ENCODE measurements around the gene TBATA. TPM values are rescaled to one million over a fixed set of nuclear protein-coding genes. Genes with fewer than 3 reads are reported as not detected.

Gene TBATA
- total RNA-seq (not detected), polyA plus RNA-seq (ENCODE audit: insufficient read depth in 1 of 8, insufficient read length in 8 of 8, low replicate concordance in 1 of 8) (under 1 TPM in 3 of 8 donors, not detected in 5; 0.08 to 0.21 (median 0.09) TPM)
- long read RNA-seq, donor 1, result 0 reads
- long read RNA-seq, donor 2, result 0 reads
- long read RNA-seq, donor 3, result 0 reads
- long read RNA-seq, donor 4, result 0 reads
- long read RNA-seq, donor 5, result 0 reads
- long read RNA-seq, donor 6, result 0 reads
- long read RNA-seq, donor 7, result 0 reads
- long read RNA-seq, donor 8, result 0 reads
- long read RNA-seq, donor 9, result 0 reads
- long read RNA-seq, donor 10, result 0 reads
- long read RNA-seq, donor 11, result 0 reads

- WGBS (ENCODE audit: insufficient coverage), result 57% methylated on average over 1 of the region's 4 CpGs
- H3K4me3 ChIP-seq (ENCODE audit: low read length), result no peak within 1 kb of the TSS
- no peaks in the 10 kb centered on the region for H3K36me3 ChIP-seq (ENCODE audit: control insufficient read depth, insufficient read depth, low read length)
- no peak within 1 kb of the TSS for H3K27ac ChIP-seq (ENCODE audit: low read length)
- H3K27me3 ChIP-seq (ENCODE audit: control insufficient read depth, insufficient read depth, low read length), result no peaks in the 10 kb centered on the region
- no peak for DNase-seq
- H3K4me1 ChIP-seq (ENCODE audit: control insufficient read depth, insufficient read depth, low read length), result peaks cover 14% of the 10 kb centered on the region
- H3K9me3 ChIP-seq (replicated peaks; ENCODE audit: control insufficient read depth, low read depth, low read length), result no peaks in the 10 kb centered on the region
These were observed at the start of gene TBATA for GRCh38 chr10:70785190-70785589. TSS of gene TBATA (minus strand) at chr10:70785377. CDS start at chr10:70783379, 1,998 bp downstream.

GRCh38 chr10:70834441-70835151, 49.4 kb upstream of the TBATA start:
- Histone ChIP-seq H3K4me3 (ENCODE audit: low read length) (no peak overlapping the region), H3K4me1 (ENCODE audit: control insufficient read depth, insufficient read depth, low read length) (peaks cover 9% of the 10 kb centered on the region), H3K9me3 (replicated peaks; ENCODE audit: control insufficient read depth, low read depth, low read length) (peaks cover 2% of the 10 kb centered on the region), H3K36me3 (ENCODE audit: control insufficient read depth, insufficient read depth, low read length) (peaks cover 8% of the 10 kb centered on the region), H3K27me3 (ENCODE audit: control insufficient read depth, insufficient read depth, low read length) (no peaks in the 10 kb centered on the region), H3K27ac (ENCODE audit: low read length) (no peak overlapping the region)
- WGBS (ENCODE audit: insufficient coverage), result 80% methylated on average over 4 of the region's 7 CpGs
- no peak for DNase-seq

- no peak for DNase-seq
- Histone ChIP-seq H3K4me3 (ENCODE audit: low read length) (no peak overlapping the region), H3K27ac (ENCODE audit: low read length) (no peak overlapping the region), H3K36me3 (ENCODE audit: control insufficient read depth, insufficient read depth, low read length) (peaks cover 8% of the 10 kb centered on the region), H3K4me1 (ENCODE audit: control insufficient read depth, insufficient read depth, low read length) (peaks cover 10% of the 10 kb centered on the region), H3K9me3 (replicated peaks; ENCODE audit: control insufficient read depth, low read depth, low read length) (peaks cover 2% of the 10 kb centered on the region), H3K27me3 (ENCODE audit: control insufficient read depth, insufficient read depth, low read length) (no peaks in the 10 kb centered on the region)
- WGBS (ENCODE audit: insufficient coverage), result 77% methylated on average over 3 of the region's 5 CpGs
These were observed 48.8 kb upstream of the TBATA start for GRCh38 chr10:70834021-70834420.

- no peak overlapping the region for H3K4me3 ChIP-seq (ENCODE audit: low read length)
- peaks cover 8% of the 10 kb centered on the region for H3K36me3 ChIP-seq (ENCODE audit: control insufficient read depth, insufficient read depth, low read length)
- no peaks in the 10 kb centered on the region for H3K27me3 ChIP-seq (ENCODE audit: control insufficient read depth, insufficient read depth, low read length)
- H3K9me3 ChIP-seq (replicated peaks; ENCODE audit: control insufficient read depth, low read depth, low read length), result peaks cover 2% of the 10 kb centered on the region
- H3K27ac ChIP-seq (ENCODE audit: low read length), result no peak overlapping the region
- DNase-seq, result no peak
- WGBS (ENCODE audit: insufficient coverage), result 70% methylated on average over 2 of the region's 2 CpGs
- peaks cover 13% of the 10 kb centered on the region for H3K4me1 ChIP-seq (ENCODE audit: control insufficient read depth, insufficient read depth, low read length)
These were observed 48.4 kb upstream of the TBATA start for GRCh38 chr10:70833601-70834000.

- 60% methylated on average over 1 of the region's 3 CpGs for WGBS (ENCODE audit: insufficient coverage)
- Histone ChIP-seq H3K27ac (ENCODE audit: low read length) (no peak overlapping the region), H3K4me1 (ENCODE audit: control insufficient read depth, insufficient read depth, low read length) (peaks cover 13% of the 10 kb centered on the region), H3K36me3 (ENCODE audit: control insufficient read depth, insufficient read depth, low read length) (peaks cover 8% of the 10 kb centered on the region), H3K27me3 (ENCODE audit: control insufficient read depth, insufficient read depth, low read length) (no peaks in the 10 kb centered on the region), H3K4me3 (ENCODE audit: low read length) (no peak overlapping the region), H3K9me3 (replicated peaks; ENCODE audit: control insufficient read depth, low read depth, low read length) (peaks cover 2% of the 10 kb centered on the region)
- peak; percentile 70 for DNase-seq
These were observed 47.8 kb upstream of the TBATA start for GRCh38 chr10:70832852-70833528.

GRCh38 chr10:70832221-70832620, 47.0 kb upstream of the TBATA start:
- Histone ChIP-seq H3K27me3 (ENCODE audit: control insufficient read depth, insufficient read depth, low read length) (no peaks in the 10 kb centered on the region), H3K9me3 (replicated peaks; ENCODE audit: control insufficient read depth, low read depth, low read length) (no peaks in the 10 kb centered on the region), H3K27ac (ENCODE audit: low read length) (no peak overlapping the region), H3K4me3 (ENCODE audit: low read length) (no peak overlapping the region), H3K4me1 (ENCODE audit: control insufficient read depth, insufficient read depth, low read length) (peaks cover 13% of the 10 kb centered on the region), H3K36me3 (ENCODE audit: control insufficient read depth, insufficient read depth, low read length) (peaks cover 6% of the 10 kb centered on the region)
- WGBS (ENCODE audit: insufficient coverage), result no CpG with 5 or more reads among the region's 3 CpGs
- DNase-seq, result no peak

GRCh38 chr10:70830164-70830563, 45.0 kb upstream of the TBATA start:
- Histone ChIP-seq H3K4me1 (ENCODE audit: control insufficient read depth, insufficient read depth, low read length) (peaks cover 13% of the 10 kb centered on the region), H3K27ac (ENCODE audit: low read length) (peak overlapping the region; percentile 64), H3K36me3 (ENCODE audit: control insufficient read depth, insufficient read depth, low read length) (peaks cover 8% of the 10 kb centered on the region), H3K27me3 (ENCODE audit: control insufficient read depth, insufficient read depth, low read length) (no peaks in the 10 kb centered on the region), H3K9me3 (replicated peaks; ENCODE audit: control insufficient read depth, low read depth, low read length) (no peaks in the 10 kb centered on the region), H3K4me3 (ENCODE audit: low read length) (no peak overlapping the region)
- WGBS (ENCODE audit: insufficient coverage), result no CpG with 5 or more reads among the region's 3 CpGs
- DNase-seq, result peak; percentile 32

GRCh38 chr10:70829543-70829942, 44.4 kb upstream of the TBATA start:
- WGBS (ENCODE audit: insufficient coverage), result 71% methylated on average over 1 of the region's 5 CpGs
- no peak overlapping the region for H3K4me3 ChIP-seq (ENCODE audit: low read length)
- peak; percentile 76 for DNase-seq
- no peaks in the 10 kb centered on the region for H3K9me3 ChIP-seq (replicated peaks; ENCODE audit: control insufficient read depth, low read depth, low read length)
- no peaks in the 10 kb centered on the region for H3K27me3 ChIP-seq (ENCODE audit: control insufficient read depth, insufficient read depth, low read length)
- H3K36me3 ChIP-seq (ENCODE audit: control insufficient read depth, insufficient read depth, low read length), result peaks cover 11% of the 10 kb centered on the region
- peak overlapping the region; percentile 64 for H3K27ac ChIP-seq (ENCODE audit: low read length)
- peaks cover 13% of the 10 kb centered on the region for H3K4me1 ChIP-seq (ENCODE audit: control insufficient read depth, insufficient read depth, low read length)

GRCh38 chr10:70828923-70829322, 43.7 kb upstream of the TBATA start:
- WGBS (ENCODE audit: insufficient coverage), result no CpG with 5 or more reads among the region's 4 CpGs
- no peak for DNase-seq
- Histone ChIP-seq H3K27ac (ENCODE audit: low read length) (peak overlapping the region; percentile 47), H3K4me3 (ENCODE audit: low read length) (no peak overlapping the region), H3K4me1 (ENCODE audit: control insufficient read depth, insufficient read depth, low read length) (peaks cover 13% of the 10 kb centered on the region), H3K9me3 (replicated peaks; ENCODE audit: control insufficient read depth, low read depth, low read length) (no peaks in the 10 kb centered on the region), H3K27me3 (ENCODE audit: control insufficient read depth, insufficient read depth, low read length) (no peaks in the 10 kb centered on the region), H3K36me3 (ENCODE audit: control insufficient read depth, insufficient read depth, low read length) (peaks cover 11% of the 10 kb centered on the region)

GRCh38 chr10:70827086-70827757, 42.0 kb upstream of the TBATA start:
- peaks cover 13% of the 10 kb centered on the region for H3K36me3 ChIP-seq (ENCODE audit: control insufficient read depth, insufficient read depth, low read length)
- WGBS (ENCODE audit: insufficient coverage), result no CpG with 5 or more reads among the region's 2 CpGs
- peaks cover 13% of the 10 kb centered on the region for H3K4me1 ChIP-seq (ENCODE audit: control insufficient read depth, insufficient read depth, low read length)
- H3K4me3 ChIP-seq (ENCODE audit: low read length), result no peak overlapping the region
- no peaks in the 10 kb centered on the region for H3K9me3 ChIP-seq (replicated peaks; ENCODE audit: control insufficient read depth, low read depth, low read length)
- no peak for DNase-seq
- H3K27me3 ChIP-seq (ENCODE audit: control insufficient read depth, insufficient read depth, low read length), result no peaks in the 10 kb centered on the region
- H3K27ac ChIP-seq (ENCODE audit: low read length), result no peak overlapping the region
